PC-3 (cell line): ENCODE measurements around the gene OPALIN. TPM values are rescaled to one million over a fixed set of nuclear protein-coding genes. Genes with fewer than 3 reads are reported as not detected.

Experiments used
- ATAC-seq: fragments of 200-7000 bp; cut with Tn5 transposase; 2 replicates; pipeline ENCODE4 v1.9.1; 2020; ENCODE audit warnings: mild to moderate bottlenecking, moderate library complexity
- BruUV-seq: library from RNA; stranded (reverse); fragments of 400-500 nt; replicated peaks from 2 replicates; lab custom pipeline; 2021; lab: Mats Ljungman, UMichigan
- CTCF ChIA-PET: fragments of 300-600 bp; sonication (Branson Sonifier 250); formaldehyde crosslinking; loops from one replicate; lab custom pipeline; 2022; ENCODE audit warnings: antibody characterized with exemption; lab: Charles Lee
- POLR2A ChIA-PET: fragments of 300-600 bp; sonication (Branson Sonifier 250); formaldehyde crosslinking; loops from one replicate; lab custom pipeline; 2022; ENCODE audit warnings: antibody characterized with exemption; ENCODE audit not compliant: unreplicated experiment; lab: Charles Lee
- DNase-seq: peaks from one replicate; pipeline ENCODE4 v3.0.0-alpha.2; 2015
- H2AFZ ChIP-seq: fragments of 300-600 bp; sonication (generic); 2 replicates; pipeline ENCODE4 v1.6.0; 2016; ENCODE audit warnings: antibody characterized with exemption, low read length
- H3F3A ChIP-seq: fragments of 300-600 bp; sonication (generic); one replicate; pipeline ENCODE4 v1.6.0; 2017; ENCODE audit warnings: antibody characterized with exemption, low read length, control low read depth, mild to moderate bottlenecking; ENCODE audit not compliant: unreplicated experiment
- H3K27ac ChIP-seq: fragments of 300-600 bp; sonication (generic); 2 replicates; pipeline ENCODE4 v1.5.1; 2016; ENCODE audit warnings: mild to moderate bottlenecking, low read length
- H3K27me3 ChIP-seq: fragments of 300-600 bp; sonication (generic); 2 replicates; pipeline ENCODE4 v1.6.1; 2016; ENCODE audit warnings: low read length, mixed read lengths
- H3K36me3 ChIP-seq: fragments of 300-600 bp; sonication (generic); 2 replicates; pipeline ENCODE4 v1.6.1; 2016; ENCODE audit warnings: low read depth, mixed run types, low read length, mixed read lengths
- H3K4me1 ChIP-seq: fragments of 300-600 bp; sonication (generic); 2 replicates; pipeline ENCODE4 v1.5.1; 2016; ENCODE audit warnings: low read length; ENCODE audit not compliant: insufficient read depth
- H3K4me2 ChIP-seq: fragments of 300-600 bp; sonication (generic); 2 replicates; pipeline ENCODE4 v1.6.0; 2016; ENCODE audit warnings: low read length
- H3K4me3 ChIP-seq: fragments of 300-600 bp; sonication (generic); 2 replicates; pipeline ENCODE4 v1.5.1; 2016; ENCODE audit warnings: mild to moderate bottlenecking, low read length, mixed read lengths
- H3K79me2 ChIP-seq: fragments of 300-600 bp; sonication (generic); 2 replicates; pipeline ENCODE4 v1.6.1; 2017; ENCODE audit warnings: low read length, mixed read lengths
- H3K9ac ChIP-seq: fragments of 300-600 bp; sonication (generic); 2 replicates; pipeline ENCODE4 v1.6.0; 2016; ENCODE audit warnings: mild to moderate bottlenecking, low read length
- H3K9me2 ChIP-seq: fragments of 300-600 bp; sonication (generic); replicated peaks from 2 replicates; pipeline ENCODE4 v1.6.1; 2016; ENCODE audit warnings: mixed run types, low read length, mixed read lengths
- H3K9me3 ChIP-seq: fragments of 300-600 bp; sonication (generic); 2 replicates; pipeline ENCODE4 v1.6.1; 2016; ENCODE audit warnings: low read length, mixed read lengths
- H4K20me1 ChIP-seq: fragments of 300-600 bp; sonication (generic); 2 replicates; pipeline ENCODE4 v1.6.1; 2016; ENCODE audit warnings: low read length, mixed read lengths
- EZH2 ChIP-seq: fragments of 300-600 bp; sonication (generic); IDR thresholded peaks from one replicate; pipeline ENCODE4 v1.6.1; 2017; ENCODE audit warnings: antibody characterized with exemption, mild to moderate bottlenecking, low read length; ENCODE audit not compliant: unreplicated experiment
- EZH2phosphoT487 ChIP-seq: fragments of 300-600 bp; sonication (generic); IDR thresholded peaks from 2 replicates; pipeline ENCODE4 v1.6.1; 2018; ENCODE audit warnings: mild to moderate bottlenecking, antibody characterized with exemption, low read length, borderline replicate concordance
- intact Hi-C: fragments of 100-400 bp; cut with micrococcal nuclease; formaldehyde crosslinking; loops from 2 replicates; pipeline ENCODE4 v1.9.0; 2023
- total RNA-seq: library from RNA; depleted of rRNA; stranded (reverse); fragments of >200 nt; gene quantifications from 2 replicates; pipeline ENCODE4 v1.2.3, GENCODE V29; 2014
- TF ChIP-seq, protein P1 (sequence below): fragments of 300-600 bp; sonication (generic); conservative IDR thresholded peaks from 2 replicates; pipeline ENCODE4 v1.5.1; 2017; ENCODE audit warnings: antibody characterized with exemption, low read depth, mild to moderate bottlenecking, low read length

Gene OPALIN
- total RNA-seq, 1 experiment from 2014 or later: not detected

DNA sequence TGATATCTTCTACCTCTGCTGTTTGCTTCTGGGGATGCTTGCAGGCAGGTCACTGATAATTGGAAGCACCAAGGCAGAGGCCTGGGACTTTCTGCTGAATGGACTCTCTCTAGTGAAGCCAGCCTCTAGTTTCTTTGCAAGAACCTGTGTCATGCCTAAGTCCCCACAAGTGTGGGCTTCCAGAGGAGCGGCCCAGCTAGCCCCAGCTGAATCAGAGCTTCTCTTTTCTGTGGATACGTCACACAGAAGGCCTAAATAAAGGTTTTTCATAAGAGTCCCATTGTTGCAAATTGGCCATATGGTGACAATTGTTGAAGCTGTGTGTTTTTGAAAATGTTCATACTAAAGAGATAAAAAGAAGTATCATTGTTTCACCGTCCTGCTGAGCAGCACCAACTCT is 6.8 kb upstream of the OPALIN start:
- no peaks in the 10 kb centered on the region for H3K9me2 ChIP-seq
- CTCF ChIA-PET: no interaction called here

DNA sequence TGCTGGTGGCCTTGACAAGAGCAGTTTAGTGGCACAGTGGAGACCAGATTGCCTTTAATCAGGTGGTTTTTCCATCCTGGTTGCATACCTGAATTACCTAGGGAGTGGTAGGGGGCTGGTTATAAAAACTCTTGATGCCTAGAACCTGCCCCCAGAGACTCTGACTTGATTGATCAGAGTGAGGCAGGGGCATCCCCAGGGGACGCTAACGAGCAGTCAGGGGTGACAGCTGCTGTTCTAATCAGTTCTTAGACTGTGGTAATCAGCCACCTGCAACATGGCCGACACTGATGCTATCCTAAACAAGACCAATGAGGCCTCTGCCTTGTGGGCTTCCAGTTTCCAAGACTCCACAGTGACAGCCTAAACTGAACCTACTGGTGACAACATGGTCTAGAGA is 2.0 kb upstream of the OPALIN start:
- Histone ChIP-seq H3K9ac (no peak overlapping the region), H2AFZ (no peak overlapping the region), H3K27ac (no peak overlapping the region), H3K4me3 (no peak overlapping the region), H3K9me2 (no peaks in the 10 kb centered on the region), H3K9me3 (no peaks in the 10 kb centered on the region), H3K36me3 (no peaks in the 10 kb centered on the region), H3K27me3 (peaks cover 55% of the 10 kb centered on the region), H4K20me1 (no peaks in the 10 kb centered on the region), H3F3A (no peaks in the 10 kb centered on the region), H3K4me2 (no peak overlapping the region), H3K4me1 (no peaks in the 10 kb centered on the region), H3K79me2 (no peaks in the 10 kb centered on the region)
- TF ChIP-seq EZH2 (no peak), EZH2phosphoT487 (no peak)
- TF ChIP-seq, protein P1, sequence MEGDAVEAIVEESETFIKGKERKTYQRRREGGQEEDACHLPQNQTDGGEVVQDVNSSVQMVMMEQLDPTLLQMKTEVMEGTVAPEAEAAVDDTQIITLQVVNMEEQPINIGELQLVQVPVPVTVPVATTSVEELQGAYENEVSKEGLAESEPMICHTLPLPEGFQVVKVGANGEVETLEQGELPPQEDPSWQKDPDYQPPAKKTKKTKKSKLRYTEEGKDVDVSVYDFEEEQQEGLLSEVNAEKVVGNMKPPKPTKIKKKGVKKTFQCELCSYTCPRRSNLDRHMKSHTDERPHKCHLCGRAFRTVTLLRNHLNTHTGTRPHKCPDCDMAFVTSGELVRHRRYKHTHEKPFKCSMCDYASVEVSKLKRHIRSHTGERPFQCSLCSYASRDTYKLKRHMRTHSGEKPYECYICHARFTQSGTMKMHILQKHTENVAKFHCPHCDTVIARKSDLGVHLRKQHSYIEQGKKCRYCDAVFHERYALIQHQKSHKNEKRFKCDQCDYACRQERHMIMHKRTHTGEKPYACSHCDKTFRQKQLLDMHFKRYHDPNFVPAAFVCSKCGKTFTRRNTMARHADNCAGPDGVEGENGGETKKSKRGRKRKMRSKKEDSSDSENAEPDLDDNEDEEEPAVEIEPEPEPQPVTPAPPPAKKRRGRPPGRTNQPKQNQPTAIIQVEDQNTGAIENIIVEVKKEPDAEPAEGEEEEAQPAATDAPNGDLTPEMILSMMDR: no peak
- CTCF ChIA-PET: no interaction called here
- intact Hi-C loops: no loop called here
- no peak for DNase-seq
- POLR2A ChIA-PET: no interaction called here
- no TSS peak for BruUV-seq
- ATAC-seq: no peak

More for the DNA sequence above, 6.8 kb upstream of the OPALIN start:
- Histone ChIP-seq H3K4me3 (no peak overlapping the region), H2AFZ (no peak overlapping the region), H3K9me3 (no peaks in the 10 kb centered on the region), H3K9ac (no peak overlapping the region), H4K20me1 (no peaks in the 10 kb centered on the region), H3K27ac (no peak overlapping the region), H3K27me3 (peaks cover 11% of the 10 kb centered on the region; the same call in 1 of the 2 replicates), H3K79me2 (no peaks in the 10 kb centered on the region), H3F3A (no peaks in the 10 kb centered on the region), H3K4me1 (peaks cover 14% of the 10 kb centered on the region), H3K4me2 (no peak overlapping the region), H3K36me3 (no peaks in the 10 kb centered on the region)
- BruUV-seq: no TSS peak
- TF ChIP-seq EZH2phosphoT487 (no peak), EZH2 (no peak)
- TF ChIP-seq, protein P1: no peak
- no peak for DNase-seq
- intact Hi-C loops: no loop called here
- ATAC-seq: no peak
- POLR2A ChIA-PET: no interaction called here

DNA sequence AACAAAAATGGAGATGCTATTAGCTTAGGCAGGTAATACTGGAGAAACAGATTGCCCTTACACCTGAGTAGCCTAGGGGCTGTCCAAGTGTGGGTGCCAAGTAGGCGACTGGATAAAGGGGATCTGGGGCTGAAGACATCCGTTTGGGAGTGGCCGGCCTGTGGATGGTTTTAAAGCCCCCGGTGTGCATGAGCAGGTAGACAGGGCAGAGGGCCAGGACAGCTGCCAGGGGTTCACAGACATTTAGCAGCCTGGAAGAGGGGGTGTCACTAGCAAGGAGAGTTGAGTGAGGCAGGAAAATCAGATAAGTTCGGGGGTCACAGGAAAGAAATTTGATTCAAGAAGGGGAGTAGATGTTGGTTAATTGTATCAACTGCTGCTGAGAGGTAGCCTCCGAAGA is 1.5 kb upstream of the OPALIN start:
- Histone ChIP-seq H3K36me3 (no peaks in the 10 kb centered on the region), H3F3A (no peaks in the 10 kb centered on the region), H3K4me1 (no peaks in the 10 kb centered on the region), H3K4me3 (no peak overlapping the region), H3K79me2 (no peaks in the 10 kb centered on the region), H3K9me2 (no peaks in the 10 kb centered on the region), H2AFZ (no peak overlapping the region), H3K9me3 (no peaks in the 10 kb centered on the region), H3K4me2 (no peak overlapping the region), H4K20me1 (no peaks in the 10 kb centered on the region), H3K27ac (no peak overlapping the region), H3K9ac (no peak overlapping the region), H3K27me3 (peaks cover 55% of the 10 kb centered on the region)
- DNase-seq (no peak), ATAC-seq (no peak)
- ChIA-PET CTCF (no interaction called here), POLR2A (no interaction called here)
- TF ChIP-seq, protein P1: no peak
- TF ChIP-seq EZH2 (no peak), EZH2phosphoT487 (no peak)
- BruUV-seq: no TSS peak
- intact Hi-C loops: no loop called here
